ENCODE measurements around the gene ING4.
"Not testable (repeated sequence)": the region's sequence is repeated elsewhere in the genome, so short reads cannot be mapped to it uniquely, and the experiment has no call there.

The ING4 gene

GRCh38 chr12:6662906-6663742, at the start of gene ING4:
ING4 (minus strand) TSS chr12:6663119; CDS start chr12:6663101, 18 bp downstream.
- DNase-seq (ENCODE audit: low read depth), result peak; percentile 91

- DNase-seq (ENCODE audit: low read depth), result no peak
Observed at GRCh38 chr12:6708960-6709394, 46.1 kb upstream of the ING4 start.

GRCh38 chr12:6708351-6708750, 45.4 kb upstream of the ING4 start:
- DNase-seq (ENCODE audit: low read depth), result not testable (repeated sequence)

GRCh38 chr12:6703631-6704030, 40.7 kb upstream of the ING4 start:
- no peak for DNase-seq (ENCODE audit: low read depth)

- no peak for DNase-seq (ENCODE audit: low read depth)
Observed at GRCh38 chr12:6701078-6701768, 38.3 kb upstream of the ING4 start.

- no peak for DNase-seq (ENCODE audit: low read depth)
Observed at GRCh38 chr12:6700646-6701051, 37.7 kb upstream of the ING4 start, which contains the start of gene PIANP. PIANP (minus strand) TSS chr12:6700815; CDS start chr12:6698061, 2,754 bp downstream.

GRCh38 chr12:6699989-6700645, 37.2 kb upstream of the ING4 start:
- DNase-seq (ENCODE audit: low read depth), result no peak

GRCh38 chr12:6699259-6699988, 36.5 kb upstream of the ING4 start:
- DNase-seq (ENCODE audit: low read depth), result no peak

- no peak for DNase-seq (ENCODE audit: low read depth)
Observed at GRCh38 chr12:6698352-6699046, 35.6 kb upstream of the ING4 start.

GRCh38 chr12:6697584-6698351, 34.8 kb upstream of the ING4 start:
- DNase-seq (ENCODE audit: low read depth), result no peak

- no peak for DNase-seq (ENCODE audit: low read depth)
Observed at GRCh38 chr12:6696690-6697583, 34.0 kb upstream of the ING4 start.

- DNase-seq (ENCODE audit: low read depth), result no peak
Observed at GRCh38 chr12:6695313-6696045, 32.6 kb upstream of the ING4 start.

- DNase-seq (ENCODE audit: low read depth), result no peak
Observed at GRCh38 chr12:6694701-6695100, 31.8 kb upstream of the ING4 start.

- no peak for DNase-seq (ENCODE audit: low read depth)
Observed at GRCh38 chr12:6693832-6694355, 31.0 kb upstream of the ING4 start.

GRCh38 chr12:6692888-6693287, 30.0 kb upstream of the ING4 start:
- DNase-seq (ENCODE audit: low read depth), result no peak

GRCh38 chr12:6691473-6691872, 28.6 kb upstream of the ING4 start:
- DNase-seq (ENCODE audit: low read depth), result no peak

- peak; percentile 90 for DNase-seq (ENCODE audit: low read depth)
Observed at GRCh38 chr12:6688999-6689882, 26.3 kb upstream of the ING4 start, which contains the start of gene ZNF384. ZNF384 (minus strand) TSS chr12:6689375; CDS start chr12:6679520, 9,855 bp downstream.
